Fibroblast of mammary gland (primary cell): ENCODE measurements around the gene CTSZ.
A peak's percentile ranks its signal among the peaks of the same experiment; 100 is the strongest.
"Not testable (repeated sequence)": the region's sequence is repeated elsewhere in the genome, so short reads cannot be mapped to it uniquely, and the experiment has no call there.

Experiments
- DNase-seq: peaks from one replicate; pipeline ENCODE4 v3.0.0-alpha.2; 2010; ENCODE audit warnings: low read depth
- H3K4me3 ChIP-seq: 2 replicates; pipeline ENCODE4 v1.5.1; 2011; ENCODE audit warnings: low read depth, mild to moderate bottlenecking, low read length, moderate library complexity; ENCODE audit not compliant: control insufficient read depth
- TF ChIP-seq, protein P1 (sequence below): conservative IDR thresholded peaks from 2 replicates; pipeline ENCODE4 v1.5.1; 2011; ENCODE audit warnings: low read depth, low read length, inconsistent platforms; ENCODE audit not compliant: control insufficient read depth, insufficient read depth

The CTSZ gene

DNA sequence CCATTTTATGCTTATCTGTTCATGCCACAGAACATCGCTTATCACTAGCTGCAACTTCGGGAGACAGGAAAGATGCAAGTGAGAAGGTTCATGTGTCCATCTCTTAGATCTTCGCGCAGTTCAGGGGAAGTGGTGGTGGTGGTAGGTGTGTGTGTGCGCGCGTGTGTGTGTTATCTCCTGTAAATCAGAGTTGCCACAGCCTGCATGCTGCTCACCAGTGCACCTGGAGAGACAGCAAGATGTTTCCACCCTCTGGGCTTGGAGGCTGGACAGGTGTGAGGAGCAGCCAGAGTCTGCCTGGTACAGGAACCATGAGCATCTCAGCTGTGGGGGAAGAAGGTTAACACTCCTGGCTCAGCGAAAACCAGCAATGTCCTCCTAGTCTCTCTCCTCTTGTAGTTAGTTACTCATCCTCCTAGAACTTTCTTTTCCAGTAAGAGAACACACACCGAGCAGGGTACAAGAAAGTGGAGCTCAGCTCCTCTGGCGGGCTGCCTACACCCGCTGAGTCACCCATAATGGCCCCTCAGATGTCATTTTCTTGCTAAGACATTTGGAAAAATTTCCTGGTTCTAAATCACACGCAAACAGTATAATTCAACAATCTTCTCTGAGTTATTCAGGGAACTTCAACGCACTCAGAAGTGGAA lies 7.0 kb upstream of the CTSZ start:
- no peak overlapping the region for H3K4me3 ChIP-seq
- peak; percentile 55 for DNase-seq
- TF ChIP-seq, protein P1, sequence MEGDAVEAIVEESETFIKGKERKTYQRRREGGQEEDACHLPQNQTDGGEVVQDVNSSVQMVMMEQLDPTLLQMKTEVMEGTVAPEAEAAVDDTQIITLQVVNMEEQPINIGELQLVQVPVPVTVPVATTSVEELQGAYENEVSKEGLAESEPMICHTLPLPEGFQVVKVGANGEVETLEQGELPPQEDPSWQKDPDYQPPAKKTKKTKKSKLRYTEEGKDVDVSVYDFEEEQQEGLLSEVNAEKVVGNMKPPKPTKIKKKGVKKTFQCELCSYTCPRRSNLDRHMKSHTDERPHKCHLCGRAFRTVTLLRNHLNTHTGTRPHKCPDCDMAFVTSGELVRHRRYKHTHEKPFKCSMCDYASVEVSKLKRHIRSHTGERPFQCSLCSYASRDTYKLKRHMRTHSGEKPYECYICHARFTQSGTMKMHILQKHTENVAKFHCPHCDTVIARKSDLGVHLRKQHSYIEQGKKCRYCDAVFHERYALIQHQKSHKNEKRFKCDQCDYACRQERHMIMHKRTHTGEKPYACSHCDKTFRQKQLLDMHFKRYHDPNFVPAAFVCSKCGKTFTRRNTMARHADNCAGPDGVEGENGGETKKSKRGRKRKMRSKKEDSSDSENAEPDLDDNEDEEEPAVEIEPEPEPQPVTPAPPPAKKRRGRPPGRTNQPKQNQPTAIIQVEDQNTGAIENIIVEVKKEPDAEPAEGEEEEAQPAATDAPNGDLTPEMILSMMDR, result no peak

DNA sequence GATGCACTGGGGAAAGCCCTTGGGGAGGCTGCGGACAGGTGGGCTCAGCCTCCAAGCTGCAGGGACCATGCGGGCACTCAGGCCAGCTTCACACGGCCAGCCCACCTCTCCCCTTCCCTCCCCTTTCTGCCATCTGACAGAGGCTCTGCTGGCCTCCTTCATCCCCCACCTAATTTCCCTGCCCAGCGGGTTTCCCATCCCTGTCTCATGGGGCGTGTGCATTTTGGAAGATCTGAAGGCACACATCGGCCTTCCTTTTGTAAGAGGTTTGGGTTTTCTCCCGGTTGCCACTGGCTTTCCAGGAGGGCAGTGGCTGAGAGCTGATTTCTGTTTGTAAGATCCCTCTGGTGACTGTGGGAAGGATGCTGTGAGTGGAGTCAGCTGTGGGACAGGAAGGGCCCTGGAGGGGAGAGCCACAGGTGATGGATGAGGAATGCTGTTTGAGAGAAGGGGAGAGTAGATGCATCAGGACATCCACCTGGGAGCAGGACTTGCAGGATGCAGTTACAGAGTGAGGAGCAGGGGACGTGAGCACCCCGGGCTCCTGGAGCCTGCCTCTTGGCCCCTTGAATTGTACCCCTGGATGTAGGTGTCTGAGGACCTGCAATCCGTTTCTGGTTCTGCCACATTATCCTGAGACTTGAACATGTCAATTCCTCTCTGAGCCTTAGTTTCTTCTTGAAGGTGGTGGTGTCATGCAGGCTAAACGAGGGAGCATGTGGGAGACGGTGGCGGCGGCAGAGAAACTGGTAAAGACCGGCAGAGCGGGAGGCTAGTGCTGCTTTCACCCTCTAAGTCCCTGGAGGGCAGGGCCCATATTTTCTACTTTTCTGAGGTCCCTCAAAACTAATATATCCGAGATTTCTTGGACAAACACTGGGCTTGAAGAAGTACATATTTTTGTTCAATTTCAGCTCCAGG lies 6.2 kb upstream of the CTSZ start:
- H3K4me3 ChIP-seq, result no peak overlapping the region
- no peak for DNase-seq
- TF ChIP-seq, protein P1, result no peak

DNA sequence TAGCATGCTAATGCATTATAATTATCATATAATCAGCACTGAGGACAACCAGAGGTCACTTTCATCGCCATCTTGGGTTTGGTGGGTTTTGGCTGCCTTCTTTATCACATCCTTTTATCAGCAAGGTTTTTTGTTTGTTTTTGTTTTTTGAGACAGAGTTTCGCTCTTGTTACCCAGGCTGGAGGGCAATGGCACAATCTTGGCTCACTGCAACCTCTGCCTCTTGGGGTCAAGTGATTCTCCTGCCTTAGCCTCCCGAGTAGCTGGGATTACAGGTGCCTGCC lies 4.8 kb upstream of the CTSZ start:
- not testable (repeated sequence) for DNase-seq, H3K4me3 ChIP-seq

DNA sequence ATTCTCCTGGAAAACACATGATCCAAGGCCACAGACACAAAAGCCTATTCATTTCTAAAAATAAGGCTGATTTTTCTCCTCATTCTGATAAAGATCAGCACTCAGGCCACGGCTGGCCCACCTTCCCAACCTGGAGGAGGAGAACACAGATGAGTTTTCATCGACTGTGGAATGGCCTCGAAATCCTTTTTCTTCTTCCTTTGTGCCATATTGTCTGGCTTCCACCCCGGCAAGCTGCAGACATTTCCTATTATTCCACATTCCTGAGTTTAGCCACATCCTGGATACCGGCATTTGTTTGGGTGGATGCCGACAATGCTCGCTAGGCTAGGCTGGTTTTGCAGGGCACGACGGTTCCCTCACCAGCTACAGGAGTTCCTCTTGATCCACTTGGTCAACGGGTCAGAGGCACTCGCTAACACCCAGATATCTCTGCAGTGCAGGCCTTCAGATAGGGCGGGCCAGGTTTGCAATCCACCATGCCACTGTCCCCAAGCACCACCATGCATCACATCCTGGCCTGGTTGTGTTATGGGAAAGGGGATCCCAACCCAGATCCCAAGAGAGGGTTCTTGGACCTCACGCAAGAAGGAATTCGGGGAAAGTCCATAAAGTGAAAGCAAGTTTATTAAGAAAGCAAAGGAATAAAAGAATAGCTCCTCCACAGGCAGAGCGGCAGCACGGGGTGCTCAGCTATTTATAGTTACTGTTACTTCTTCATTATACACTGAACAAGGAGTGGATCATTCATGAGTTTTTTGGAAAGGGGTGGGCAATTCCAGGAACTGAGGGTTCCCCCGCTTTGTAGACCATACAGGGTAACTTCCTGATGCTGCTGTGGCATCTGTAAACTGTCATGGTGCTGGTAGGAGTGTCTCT lies 4.2 kb upstream of the CTSZ start:
- peak; percentile 58 for DNase-seq
- H3K4me3 ChIP-seq, result no peak overlapping the region
- TF ChIP-seq, protein P1, result no peak

GRCh38 chr20:59010321-59010994 lies 3.4 kb upstream of the CTSZ start:
- H3K4me3 ChIP-seq, result no peak overlapping the region
- TF ChIP-seq, protein P1, result no peak
- DNase-seq, result no peak

DNA sequence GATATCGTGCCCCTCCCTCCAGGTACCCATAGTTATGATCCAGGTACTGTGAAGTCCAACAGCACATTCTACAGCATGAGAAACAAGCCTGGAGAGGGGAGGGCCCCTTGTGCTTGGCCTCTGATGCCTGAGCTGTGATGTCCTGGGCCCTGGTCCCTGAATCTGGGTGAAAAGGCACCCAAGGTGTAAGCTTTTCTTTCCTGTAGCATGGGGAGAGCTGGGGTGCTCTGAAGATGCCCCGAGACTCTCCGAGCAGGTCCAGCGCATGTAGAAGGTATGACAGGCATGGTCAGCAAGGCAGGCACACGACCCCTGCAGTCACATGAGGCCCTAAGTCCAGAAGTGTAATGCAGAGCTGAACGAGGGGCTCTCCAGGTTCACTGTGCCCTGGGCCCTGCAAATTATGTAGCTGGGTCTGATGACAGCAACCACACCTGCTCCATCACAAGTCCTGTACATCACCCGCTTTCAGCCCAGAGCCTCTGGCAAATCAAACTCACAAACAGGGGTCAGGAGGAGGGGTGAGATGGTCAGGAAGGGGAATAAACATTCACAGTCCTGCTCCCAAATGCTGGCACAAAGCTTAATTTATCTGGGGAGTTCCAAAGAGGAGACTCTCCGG lies 1.8 kb upstream of the CTSZ start:
- TF ChIP-seq, protein P1, result no peak
- H3K4me3 ChIP-seq, result no peak overlapping the region
- DNase-seq, result no peak
